GM18508 (cell line): Measurements from ENCODE around the gene PREX1.

ENCODE experiments used
- ATAC-seq: cut with Tn5 transposase; IDR thresholded peaks from one replicate; pipeline ENCODE4 v1.9.1; 2021; ENCODE audit warnings: moderate number of reproducible peaks; ENCODE audit not compliant: insufficient read depth, unreplicated experiment

Gene PREX1

DNA sequence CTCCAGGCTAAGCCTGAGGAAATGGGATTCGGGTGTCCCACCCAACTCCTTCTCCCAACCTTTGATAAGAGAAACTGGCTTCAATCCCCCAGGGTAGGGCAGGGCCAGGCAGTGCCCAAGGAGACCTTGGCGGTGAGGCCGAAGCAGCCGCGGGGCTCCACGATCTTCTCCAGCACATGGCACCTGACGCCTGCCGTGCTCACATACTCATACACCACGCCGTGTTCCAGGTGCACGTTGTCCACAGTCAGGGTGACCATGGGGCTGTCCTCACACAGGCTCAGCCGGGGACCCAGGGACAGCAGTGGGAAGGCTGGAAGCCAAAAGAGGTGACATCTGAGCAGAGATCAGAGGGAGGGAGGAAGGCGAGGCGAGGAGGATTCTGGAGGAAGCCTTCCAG is 176.5 kb downstream of the PREX1 start:
- no peak for ATAC-seq

DNA sequence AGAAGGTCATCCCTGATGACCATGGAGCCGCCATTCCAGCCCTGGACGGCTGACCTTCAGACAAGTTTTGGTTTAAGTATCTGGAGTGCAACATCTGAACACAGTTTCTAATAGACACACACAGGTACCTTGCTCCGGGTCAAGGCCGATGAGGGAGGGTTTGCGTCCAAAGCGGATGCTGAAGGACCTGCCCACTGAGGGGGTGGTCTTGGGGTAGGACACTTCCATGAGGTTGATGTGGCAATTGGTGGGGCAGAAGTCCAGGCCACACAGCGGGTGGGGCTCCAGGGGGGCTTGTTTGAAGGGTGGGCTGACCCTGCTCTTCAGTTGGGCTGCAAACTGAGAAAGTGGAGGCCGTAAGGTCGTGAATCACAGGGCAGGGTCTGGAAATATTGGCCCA is 177.9 kb downstream of the PREX1 start:
- ATAC-seq = no peak

DNA sequence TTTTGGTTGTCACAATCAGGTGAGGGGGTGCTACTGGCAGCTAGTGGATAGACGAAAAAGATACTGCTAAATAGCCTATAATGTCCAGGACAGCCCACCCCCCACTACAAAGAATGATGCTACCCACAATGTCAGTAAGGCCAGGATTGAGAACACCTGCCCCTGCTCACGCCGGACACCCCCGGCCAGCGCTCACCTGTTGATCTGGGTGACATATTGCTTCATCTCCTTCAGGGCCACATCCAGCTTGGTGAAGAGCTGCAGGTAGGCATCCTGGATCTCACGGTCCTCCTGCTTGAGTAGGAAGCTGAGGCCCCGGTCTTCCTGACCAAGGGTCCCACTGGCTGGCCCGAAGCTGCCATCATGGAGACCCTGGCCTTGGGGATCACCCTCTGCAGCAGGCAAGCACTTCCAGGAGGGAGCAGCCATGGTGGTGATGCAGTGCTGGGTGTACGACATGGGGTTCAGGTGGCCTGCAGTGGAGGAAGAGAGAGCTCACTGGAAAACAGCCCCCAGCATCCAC is 178.6 kb downstream of the PREX1 start:
- no peak for ATAC-seq

DNA sequence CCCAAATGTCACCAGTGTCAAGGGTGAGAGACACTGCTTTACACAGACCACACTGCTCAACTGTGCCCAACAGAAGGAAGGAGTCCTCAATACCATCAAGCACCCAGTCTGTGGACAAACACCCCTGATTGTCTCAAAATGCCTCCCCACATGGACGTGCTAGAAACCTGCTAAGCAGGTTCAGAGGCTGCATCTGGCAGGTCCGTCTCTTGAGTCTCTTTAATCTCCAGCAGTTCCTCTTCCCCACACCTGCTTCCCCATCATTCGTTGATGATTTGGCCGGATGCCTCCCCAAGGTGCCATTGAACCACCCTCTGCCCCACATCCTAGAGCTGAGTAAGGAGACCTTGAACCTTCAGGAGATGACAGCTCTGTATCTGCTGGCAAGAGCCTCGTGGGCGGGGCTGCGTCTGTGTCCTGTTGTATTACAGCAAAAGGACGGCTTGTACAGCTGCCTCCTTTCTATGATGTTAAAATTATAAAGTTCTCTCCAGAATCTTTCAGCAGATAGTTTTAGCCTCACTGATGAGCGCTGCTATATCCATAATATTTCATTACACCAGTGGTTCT is 179.2 kb downstream of the PREX1 start:
- no peak for ATAC-seq

GRCh38 chr20:48647858-48648257 is 179.9 kb downstream of the PREX1 start:
- ATAC-seq = no peak

GRCh38 chr20:48645666-48646065 is 182.1 kb downstream of the PREX1 start:
- no peak for ATAC-seq

DNA sequence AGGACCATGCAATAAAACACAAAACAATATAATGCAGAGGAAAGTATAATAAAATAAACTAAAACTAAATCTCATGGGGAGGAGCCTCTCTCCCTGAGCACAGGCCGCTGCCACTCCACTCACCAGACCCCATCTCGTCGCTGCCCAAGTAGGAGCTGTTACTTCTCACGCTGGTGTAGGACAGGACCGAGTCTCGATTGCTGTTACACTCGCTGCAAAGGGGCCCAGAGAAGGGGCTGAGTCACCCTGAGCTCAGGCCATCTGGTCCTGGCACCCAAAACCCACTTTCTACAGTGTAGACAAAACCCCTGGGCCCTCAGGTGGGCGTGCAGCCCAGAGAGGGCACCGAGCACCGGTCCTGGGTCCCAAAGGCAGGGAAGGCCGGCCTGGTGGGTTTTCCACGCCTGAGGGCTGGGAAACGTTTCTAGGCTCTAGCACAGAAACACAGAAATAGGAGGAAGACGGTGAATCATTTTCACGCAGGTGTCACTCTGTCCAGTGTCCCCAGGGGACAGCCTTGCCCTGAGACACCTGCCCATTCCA is 183.4 kb downstream of the PREX1 start:
- no peak for ATAC-seq

DNA sequence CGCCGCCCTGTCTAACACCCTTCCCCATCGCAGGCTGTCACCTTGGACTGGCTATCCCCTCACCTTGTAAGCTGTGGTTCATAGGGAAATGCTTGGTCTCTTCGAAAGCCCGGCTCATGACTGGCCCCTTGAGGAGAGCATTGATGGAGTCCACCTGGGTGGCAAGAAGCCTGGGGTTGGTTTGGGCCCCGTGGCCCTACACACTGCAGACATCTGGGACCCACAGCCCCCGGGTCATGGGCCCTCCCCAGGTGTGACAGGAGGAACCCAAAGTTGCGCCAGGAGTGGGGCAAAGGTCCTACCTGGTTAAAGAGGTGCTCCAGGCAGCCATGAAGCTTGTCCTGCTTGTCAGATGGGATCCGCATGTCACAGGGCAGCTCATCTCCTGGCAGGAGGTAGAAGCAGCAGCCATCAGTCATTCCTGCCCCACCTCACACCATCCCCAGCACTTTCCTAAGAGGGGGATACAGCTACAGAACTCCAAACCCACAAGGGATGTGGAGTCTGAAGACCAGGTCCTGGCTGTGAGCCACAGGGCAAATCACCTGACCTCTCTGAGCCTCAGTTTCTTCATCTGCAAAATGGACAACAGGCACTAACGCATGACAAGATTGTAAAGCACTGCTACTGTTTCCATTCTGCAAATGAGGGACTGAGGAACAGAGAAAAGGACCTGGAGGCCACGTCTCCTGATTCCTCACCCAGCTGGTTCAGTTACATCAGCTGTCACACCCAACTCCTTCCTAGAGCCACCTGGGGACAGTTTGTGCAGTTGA is 185.5 kb downstream of the PREX1 start:
- ATAC-seq = no peak

GRCh38 chr20:48640871-48641270 is 186.9 kb downstream of the PREX1 start:
- no peak for ATAC-seq

DNA sequence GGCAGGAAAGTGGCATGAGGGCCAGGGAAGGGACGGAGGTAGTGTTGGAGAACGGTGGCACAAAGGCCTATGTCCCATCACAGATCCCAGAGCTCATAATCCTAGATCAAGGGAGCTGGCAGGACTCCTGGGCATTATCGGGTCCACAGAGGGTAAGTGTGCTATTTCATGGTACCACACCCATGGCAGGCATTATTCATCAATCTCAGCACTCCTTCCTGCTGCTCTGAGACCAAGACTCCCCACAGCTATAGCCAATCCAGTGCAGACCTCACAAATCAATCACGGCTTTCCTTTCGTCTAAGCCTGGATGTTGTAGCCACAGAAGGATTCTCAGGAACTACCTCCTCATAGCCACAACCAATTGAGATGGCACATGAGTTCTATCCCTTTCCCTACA is 187.9 kb downstream of the PREX1 start:
- no peak for ATAC-seq

DNA sequence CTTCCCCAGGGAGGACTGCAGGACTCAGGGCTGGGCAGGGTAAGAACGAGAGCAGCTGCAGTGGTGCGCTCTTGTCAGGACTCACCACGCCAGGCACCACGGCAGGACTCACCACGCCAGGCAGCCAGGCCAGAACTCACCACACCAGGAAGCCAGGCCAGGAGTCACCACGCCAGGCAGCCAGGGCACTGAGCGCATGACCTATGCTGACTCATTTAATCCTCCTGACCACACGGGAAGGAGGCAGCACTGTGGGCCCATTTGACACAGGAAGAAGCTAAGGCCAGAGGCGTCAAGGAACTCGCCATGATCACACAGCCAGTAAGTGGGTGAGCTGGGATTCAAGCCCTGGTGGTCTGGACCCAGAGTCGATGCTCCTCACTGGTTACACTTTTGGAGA is 189.3 kb downstream of the PREX1 start:
- no peak for ATAC-seq

DNA sequence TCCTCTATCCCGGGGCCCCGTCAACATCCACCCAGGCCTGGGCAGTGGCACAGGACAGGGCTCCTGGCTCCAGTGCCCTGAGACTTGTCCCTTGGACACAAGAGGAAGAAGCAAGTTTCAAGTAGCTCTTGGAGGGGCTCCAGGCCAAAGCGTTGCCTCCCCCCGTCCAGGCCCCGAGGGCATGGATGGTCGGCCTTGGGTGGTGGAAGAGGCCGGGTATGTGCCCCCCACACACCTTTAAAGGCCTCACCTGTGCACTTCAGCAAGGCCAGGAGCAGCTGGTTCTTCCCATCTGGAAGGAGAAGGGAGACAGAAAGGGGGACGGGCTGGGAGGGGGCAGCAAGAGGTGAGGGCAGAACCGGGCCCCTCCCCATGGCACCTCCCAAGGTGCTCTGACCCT is 190.3 kb downstream of the PREX1 start:
- no peak for ATAC-seq

DNA sequence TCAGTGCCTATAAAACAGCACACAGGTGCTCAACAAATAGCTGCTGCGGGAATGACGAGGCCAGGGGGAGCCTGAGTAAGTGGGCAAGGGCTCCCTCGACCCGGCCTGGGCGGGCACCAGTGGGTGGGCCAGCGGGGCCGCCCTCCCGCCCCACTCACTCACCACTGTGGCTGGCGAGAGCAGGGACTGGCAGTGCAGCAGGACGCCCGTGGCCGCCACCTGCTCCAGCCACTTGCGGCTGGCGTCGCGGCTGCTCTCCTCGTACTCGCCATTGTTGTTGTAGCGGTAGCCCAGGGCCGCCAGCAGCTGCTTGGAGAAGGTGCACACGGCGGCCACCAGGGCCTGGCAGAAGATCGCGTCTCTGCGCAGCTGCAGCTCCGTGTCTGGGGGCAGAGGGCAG is 191.5 kb downstream of the PREX1 start:
- no peak for ATAC-seq

GRCh38 chr20:48635791-48636267 is 192.0 kb downstream of the PREX1 start:
- no peak for ATAC-seq

GRCh38 chr20:48635361-48635760 is 192.4 kb downstream of the PREX1 start:
- no peak for ATAC-seq

DNA sequence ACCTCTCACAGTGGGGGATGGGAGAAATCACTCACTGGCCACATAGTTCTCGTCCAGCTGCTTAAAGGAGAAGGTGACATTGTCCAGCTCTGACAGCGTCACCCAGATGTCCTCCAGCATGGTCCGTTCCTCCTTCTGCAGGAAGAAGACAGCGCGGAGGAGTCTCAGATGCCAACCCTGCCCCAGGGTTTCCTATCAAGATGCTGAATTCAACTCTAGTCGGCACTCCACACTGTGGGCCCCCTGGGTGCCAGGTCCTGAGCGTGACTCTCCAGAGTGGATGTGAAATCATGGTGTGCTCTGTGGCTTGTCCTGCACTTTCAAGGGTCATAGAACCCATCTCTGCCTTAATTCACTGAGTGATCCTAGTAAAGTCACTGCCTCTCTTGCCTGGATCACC is 193.2 kb downstream of the PREX1 start:
- ATAC-seq = no peak

DNA sequence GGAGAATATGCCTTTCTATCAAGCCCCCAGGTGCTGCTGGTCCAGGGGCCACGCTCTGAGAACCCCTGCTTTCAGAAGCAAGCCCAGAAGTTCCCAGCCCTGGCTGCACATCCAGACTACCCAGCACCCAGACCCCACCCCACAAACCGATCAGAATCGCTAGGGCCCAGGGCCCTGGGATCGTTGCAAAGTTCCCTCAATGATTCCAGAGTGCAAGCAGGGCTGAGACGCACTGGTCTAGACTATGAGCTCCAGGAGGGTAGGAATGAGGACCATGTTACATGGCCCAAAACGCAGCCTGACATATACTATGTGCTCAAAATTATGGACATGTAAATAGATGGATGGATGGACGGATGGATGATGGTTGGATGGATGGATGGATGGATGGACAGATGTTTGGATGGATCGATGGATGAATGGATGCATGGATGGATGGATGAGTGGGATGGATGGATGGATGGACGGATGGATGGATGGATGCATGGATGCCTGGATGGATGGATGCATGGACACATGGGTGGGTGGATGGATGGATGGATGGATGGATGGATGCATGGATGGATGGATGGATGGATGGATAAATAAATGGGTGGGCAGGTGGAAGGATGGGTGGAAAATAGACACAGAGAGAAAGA is 194.1 kb downstream of the PREX1 start:
- no peak for ATAC-seq

DNA sequence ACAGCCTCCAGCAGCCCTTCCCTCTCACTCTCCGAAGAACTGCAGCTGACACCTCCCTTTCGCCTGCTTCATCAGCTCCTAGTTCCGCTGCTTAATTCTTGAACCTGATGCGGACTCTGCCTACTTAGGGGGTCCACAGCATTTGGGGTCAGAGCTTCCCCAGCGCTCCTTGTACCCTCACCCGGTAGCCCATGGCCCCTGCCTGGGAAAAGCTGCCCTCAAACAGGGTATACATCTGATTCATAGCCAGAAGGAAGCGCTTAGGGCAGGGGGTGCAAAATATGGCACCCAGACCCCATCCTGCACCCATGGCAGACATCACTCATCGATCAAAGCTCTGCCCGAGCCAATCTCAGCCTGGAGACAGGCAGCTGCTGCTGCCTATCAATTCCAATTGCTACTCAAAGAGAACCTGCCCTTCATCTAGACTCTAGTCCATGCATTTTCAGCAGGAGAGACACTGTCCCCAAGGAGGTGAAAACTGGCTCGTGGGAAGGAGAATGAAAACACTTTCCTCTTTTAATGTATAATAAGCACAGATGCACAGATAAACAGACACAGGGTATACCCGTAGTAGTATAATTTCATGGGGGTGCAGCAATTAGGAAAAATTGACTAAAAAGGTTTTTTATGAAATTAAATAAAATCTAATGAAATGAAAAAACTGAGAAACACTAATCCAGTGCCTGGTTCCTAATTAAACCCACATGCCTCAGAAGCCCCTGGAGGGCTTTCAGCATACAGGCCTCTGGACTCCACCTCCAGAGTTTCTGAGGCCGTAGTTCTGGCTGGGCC is 194.8 kb downstream of the PREX1 start:
- ATAC-seq = no peak

DNA sequence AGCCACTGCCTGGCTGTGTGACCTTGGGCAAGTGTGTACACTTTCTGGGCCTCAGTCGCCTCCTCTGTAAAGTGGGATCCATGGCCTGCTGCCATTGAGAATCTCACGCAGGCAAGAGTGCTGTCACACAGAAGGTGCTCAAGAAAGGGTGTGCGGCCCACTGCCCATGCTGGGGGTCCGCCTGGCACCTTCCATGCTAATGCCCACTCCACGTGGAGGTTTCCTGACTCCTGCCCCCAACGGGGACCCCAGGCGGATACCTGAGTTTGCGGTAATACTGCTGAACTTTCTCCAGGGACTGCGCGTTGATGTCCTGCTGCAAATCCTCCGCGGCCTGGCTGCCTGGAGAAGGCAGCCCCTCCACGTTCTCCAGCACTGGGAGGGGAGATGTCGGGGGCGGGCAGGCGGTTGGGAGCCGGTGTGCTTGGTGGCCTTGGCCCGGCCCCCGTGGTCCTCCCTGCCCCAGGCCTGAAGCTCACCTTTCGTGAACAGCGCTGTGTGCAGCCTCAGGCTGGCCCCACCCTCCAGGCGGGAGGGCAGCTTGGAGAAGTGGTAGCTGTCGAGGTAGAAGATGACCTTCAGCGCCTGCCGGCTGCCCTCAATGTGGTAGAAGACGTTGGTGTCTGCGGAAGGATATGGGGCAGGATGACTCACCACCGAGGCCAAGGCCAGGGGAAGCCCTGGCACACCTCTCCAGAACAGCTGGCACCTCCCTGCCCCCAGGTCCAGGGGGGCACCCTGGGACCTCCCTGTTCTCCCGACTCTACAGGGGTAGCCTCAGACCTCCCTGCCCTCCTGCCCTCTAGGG is 195.6 kb downstream of the PREX1 start:
- ATAC-seq = no peak
